GM12878 (cell line): Measurements from ENCODE around the gene FMO3. TPM values are rescaled to one million over a fixed set of nuclear protein-coding genes. Genes with fewer than 3 reads are reported as not detected.

Source experiments
- ATAC-seq: fragments of 200-7000 bp; cut with Tn5 transposase; 3 replicates; pipeline ENCODE4 v1.9.1; 2020; ENCODE audit warnings: mild to moderate bottlenecking, moderate library complexity
- BruUV-seq: library from RNA; stranded (reverse); fragments of 400-500 nt; replicated peaks from 2 replicates; lab custom pipeline; 2021; lab: Mats Ljungman, UMichigan
- CTCF ChIA-PET: fragments of 300-600 bp; sonication (Branson Sonifier 250); formaldehyde crosslinking; extraction: SDS; loops from one replicate; lab custom pipeline; 2021; ENCODE audit warnings: inconsistent platforms; lab: Yijun Ruan, JAX
- POLR2A ChIA-PET: fragments of 350-600 bp; formaldehyde crosslinking; extraction: SDS; loops from one replicate; lab custom pipeline; 2021; ENCODE audit warnings: inconsistent platforms; lab: Charles Lee
- RAD21 ChIA-PET: fragments of 300-600 bp; sonication (Branson Sonifier 250); formaldehyde crosslinking; loops from one replicate; lab custom pipeline; 2023; ENCODE audit warnings: antibody characterized with exemption; ENCODE audit not compliant: unreplicated experiment; lab: Charles Lee
- SMC1A ChIA-PET: fragments of 300-600 bp; sonication (Branson Sonifier 250); formaldehyde crosslinking; loops from one replicate; lab custom pipeline; 2023; ENCODE audit not compliant: unreplicated experiment, uncharacterized antibody; lab: Charles Lee
- DNase-seq: peaks from one replicate; pipeline ENCODE4 v3.0.0-alpha.2; 2011; ENCODE audit warnings: low read depth, low spot score
- FAIRE-seq: peaks from 3 replicates; lab custom pipeline; 2011; peaks lifted over from hg19 to GRCh38; lab: Jason Lieb, UNC
- H2AFZ ChIP-seq: 2 replicates; pipeline ENCODE4 v1.6.0; 2011; ENCODE audit warnings: low read depth, low read length, control low read depth; ENCODE audit not compliant: control insufficient read depth
- H3K27ac ChIP-seq: 2 replicates; pipeline ENCODE4 v1.5.1; 2011; ENCODE audit warnings: control low read depth; ENCODE audit not compliant: control insufficient read depth, insufficient read depth
- H3K27me3 ChIP-seq, 2 experiments: replicated peaks in 1 of 2; 2 replicates each; pipeline versions ENCODE4 v1.6.0 to v1.6.1; 2011; ENCODE audit warnings: low read length in 1 of 2; ENCODE audit not compliant: control insufficient read depth in 2 of 2, insufficient read depth in 2 of 2
- H3K36me3 ChIP-seq, 2 experiments: 2 replicates each; pipeline ENCODE4 v1.5.1; 2011; ENCODE audit warnings: low read length in 1 of 2; ENCODE audit not compliant: control insufficient read depth in 2 of 2, insufficient read depth in 2 of 2
- H3K4me1 ChIP-seq: 2 replicates; pipeline ENCODE4 v1.6.1; 2011; ENCODE audit warnings: mild to moderate bottlenecking, low read length, moderate library complexity, mixed read lengths; ENCODE audit not compliant: control insufficient read depth, insufficient read depth
- H3K4me2 ChIP-seq: 2 replicates; pipeline ENCODE4 v1.6.0; 2011; ENCODE audit warnings: control low read depth; ENCODE audit not compliant: control insufficient read depth, insufficient read depth
- H3K4me3 ChIP-seq: fragments of 200-600 bp; sonication (generic); 2 replicates; pipeline ENCODE4 v1.5.1; 2016
- H3K79me2 ChIP-seq: 2 replicates; pipeline ENCODE4 v1.6.0; 2011; ENCODE audit warnings: low read length; ENCODE audit not compliant: control insufficient read depth, insufficient read depth
- H3K9ac ChIP-seq: 2 replicates; pipeline ENCODE4 v1.8.0; 2011; ENCODE audit warnings: low read length, control low read depth, mixed read lengths; ENCODE audit not compliant: control insufficient read depth, insufficient read depth
- H3K9me3 ChIP-seq: replicated peaks from 3 replicates; pipeline ENCODE4 v1.5.1; 2011; ENCODE audit warnings: mild to moderate bottlenecking, low read length; ENCODE audit not compliant: control insufficient read depth, insufficient read depth
- H4K20me1 ChIP-seq: 2 replicates; pipeline ENCODE4 v1.6.0; 2011; ENCODE audit not compliant: control insufficient read depth, insufficient read depth
- CBX3 ChIP-seq: fragments of 200-600 bp; sonication (generic); IDR thresholded peaks from 2 replicates; pipeline ENCODE4 v1.6.1; 2016; ENCODE audit warnings: low read depth, borderline replicate concordance
- EGR1 ChIP-seq, 2 experiments: IDR thresholded peaks; 1 replicate in 1 of 2; 2 replicates in 1 of 2; pipeline ENCODE4 v1.6.1; 2011 to 2012; ENCODE audit warnings: low read depth in 2 of 2, low read length in 2 of 2, borderline replicate concordance in 1 of 2, mild to moderate bottlenecking in 1 of 2, moderate library complexity in 1 of 2
- ETV6 ChIP-seq, 2 experiments: fragments of 450-650 bp in 1 of 2; IDR thresholded peaks in 1 of 2; conservative IDR thresholded peaks in 1 of 2; 2 replicates each; pipeline ENCODE4 v1.6.1; 2014; ENCODE audit warnings: antibody characterized with exemption in 1 of 2, borderline replicate concordance in 1 of 2, low read depth in 1 of 2, mild to moderate bottlenecking in 1 of 2, moderate library complexity in 1 of 2
- NFYB ChIP-seq: IDR thresholded peaks from 2 replicates; pipeline ENCODE4 v1.6.1; 2011; ENCODE audit warnings: low read depth, mild to moderate bottlenecking, low read length, improper control_type of control experiment, moderate library complexity; ENCODE audit not compliant: insufficient read depth
- NR2F1 ChIP-seq: fragments of 450-650 bp; conservative IDR thresholded peaks from 2 replicates; pipeline ENCODE4 v1.6.1; 2017; ENCODE audit warnings: mild to moderate bottlenecking
- PAX8 ChIP-seq: fragments of 450-650 bp; IDR thresholded peaks from 2 replicates; pipeline ENCODE4 v1.6.1; 2017; ENCODE audit warnings: mild to moderate bottlenecking, moderate library complexity
- RAD51 ChIP-seq: fragments of 450-650 bp; IDR thresholded peaks from 2 replicates; pipeline ENCODE4 v1.6.1; 2016; ENCODE audit warnings: moderate library complexity, mild to moderate bottlenecking, inconsistent platforms
- SUZ12 ChIP-seq: fragments of 200-600 bp; sonication (generic); IDR thresholded peaks from one replicate; pipeline ENCODE4 v1.6.1; 2018; ENCODE audit warnings: antibody characterized with exemption, mild to moderate bottlenecking; ENCODE audit not compliant: unreplicated experiment
- WRNIP1 ChIP-seq: IDR thresholded peaks from 2 replicates; pipeline ENCODE4 v1.6.1; 2011; ENCODE audit warnings: low read depth, low read length, improper control_type of control experiment, borderline replicate concordance
- YBX1 ChIP-seq: fragments of 450-650 bp; IDR thresholded peaks from 2 replicates; pipeline ENCODE4 v1.6.1; 2016; ENCODE audit warnings: antibody characterized with exemption
- WGBS: methylation state at CpG from one replicate; pipeline ENCODE4 v1.1.6; 2016; ENCODE audit warnings: low lambda C conversion rate; ENCODE audit not compliant: insufficient replicate concordance, insufficient coverage; ENCODE audit errors: missing lambda C conversion rate; 5-methylcytosine and 5-hydroxymethylcytosine counted together
- in situ Hi-C: fragments of 300-500 bp; cut with MboI; formaldehyde crosslinking; loops from 9 replicates; pipeline ENCODE4 v1.14.3; 2018; ENCODE audit warnings: mixed read lengths
- intact Hi-C: fragments of 100-400 bp; cut with micrococcal nuclease; formaldehyde crosslinking; loops from one replicate; pipeline ENCODE4 v1.14.2; 2022; ENCODE audit not compliant: unreplicated experiment
- polyA plus RNA-seq, 11 experiments: library from polyadenylated mRNA; depleted of rRNA in 4 of 11; unstranded in 6 of 11; stranded (reverse) in 5 of 11; fragments of >200 nt; fragmentation: Nextera tagmentation in 4 of 11; fragmentation: Illumina TruSeq in 1 of 11; extraction: Ambion mirVana in 4 of 11; extraction: Trizol in 1 of 11; gene quantifications; 1 replicate in 1 of 11; 2 replicates in 10 of 11; pipeline versions ENCODE4 v1.2.1 to v1.2.3, GENCODE V29; 2011 to 2016; ENCODE audit warnings: inconsistent platforms in 2 of 11, missing spikeins in 2 of 11, low read depth in 1 of 11
- total RNA-seq, 4 experiments: library from RNA; depleted of rRNA in 3 of 4; stranded (reverse); fragments of >200 nt in 3 of 4; fragmentation: Illumina TruSeq in 1 of 4; extraction: Trizol in 1 of 4; gene quantifications; 2 replicates each; pipeline versions ENCODE4 v1.2.1 to v1.2.3, GENCODE V29; 2013 to 2021
- TF ChIP-seq, protein P1 (sequence below): fragments of 450-650 bp; IDR thresholded peaks from 2 replicates; pipeline ENCODE4 v1.6.1; 2016; ENCODE audit warnings: mild to moderate bottlenecking, moderate library complexity, borderline replicate concordance
- TF ChIP-seq, protein P2 (sequence below): fragments of 450-650 bp; IDR thresholded peaks from 2 replicates; pipeline ENCODE4 v1.6.1; 2018; ENCODE audit warnings: mild to moderate bottlenecking, low read depth, moderate library complexity; ENCODE audit not compliant: partially characterized antibody
- TF ChIP-seq, protein P3 (sequence below): fragments of 450-650 bp; IDR thresholded peaks from 2 replicates; pipeline ENCODE4 v1.6.1; 2017; ENCODE audit warnings: mild to moderate bottlenecking
- TF ChIP-seq, protein P4 (sequence below): IDR thresholded peaks from 2 replicates; pipeline ENCODE4 v1.6.1; 2011; ENCODE audit warnings: low read depth, low read length, improper control_type of control experiment, borderline replicate concordance

FMO3 gene
- total and polyA plus RNA-seq, 10 of the 15 experiments (the other 5 are each of a cell fraction or from before 2014, with no cell fraction given), result 0.08 to 0.10 TPM; not detected in 8

DNA sequence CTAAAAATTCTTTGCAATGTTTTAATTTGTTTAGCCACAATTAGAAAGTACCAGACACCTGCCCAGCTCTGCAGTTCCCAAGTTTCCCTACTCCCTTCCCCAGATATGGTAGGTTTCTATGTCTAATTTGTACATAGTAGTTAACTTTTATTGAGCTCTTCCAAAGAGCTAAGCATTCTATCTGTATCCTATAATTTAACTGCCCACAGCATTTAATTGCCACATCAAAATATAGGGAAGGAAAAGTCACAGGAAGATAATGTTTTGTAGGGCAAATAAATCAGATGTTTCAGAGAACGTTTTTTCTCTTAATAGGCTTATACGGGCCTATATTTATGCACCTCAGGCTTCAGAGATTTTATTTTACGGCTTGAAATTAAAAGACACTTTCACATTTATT is 15.7 kb upstream of the FMO3 start:
- intact Hi-C loops (no loop called here), in situ Hi-C loops (no loop called here)
- H3K27me3 ChIP-seq, result no peaks in the 10 kb centered on the region
- H3K9me3 ChIP-seq, result no peaks in the 10 kb centered on the region
- no peaks in the 10 kb centered on the region for H3K79me2 ChIP-seq
- H3K27ac ChIP-seq, result no peak overlapping the region
- SMC1A ChIA-PET, result interaction anchor here (0.6 kb wide), 2 partner anchors 313 to 391 kb away, joined by 3 to 4 read pairs; no protein-coding TSS in a partner anchor
- FAIRE-seq, result no peak
- no peak overlapping the region for H2AFZ ChIP-seq
- H4K20me1 ChIP-seq, result no peaks in the 10 kb centered on the region
- no TSS peak for BruUV-seq
- H3K36me3 ChIP-seq, result no peaks in the 10 kb centered on the region
- no peak overlapping the region for H3K4me3 ChIP-seq
- H3K9ac ChIP-seq, result no peak overlapping the region
- no peak for DNase-seq
- RAD21 ChIA-PET, result no interaction called here
- no peaks in the 10 kb centered on the region for H3K4me1 ChIP-seq
- CTCF ChIA-PET, result no interaction called here
- POLR2A ChIA-PET, result no interaction called here
- WGBS, result 19% methylated on average over 3 of the region's 3 CpGs
- H3K4me2 ChIP-seq, result no peak overlapping the region
- ATAC-seq, result no peak
- TF ChIP-seq ETV6 (conservative IDR thresholded peaks at IDR 0.05 in 1 of 2, IDR thresholded peaks at IDR 0.05 in 1 of 2; ENCODE audit: borderline replicate concordance in 1 of 2, low read depth in 1 of 2), result no peak
- TF ChIP-seq CBX3, result no peak
- no peak for TF ChIP-seq WRNIP1
- TF ChIP-seq, protein P1, sequence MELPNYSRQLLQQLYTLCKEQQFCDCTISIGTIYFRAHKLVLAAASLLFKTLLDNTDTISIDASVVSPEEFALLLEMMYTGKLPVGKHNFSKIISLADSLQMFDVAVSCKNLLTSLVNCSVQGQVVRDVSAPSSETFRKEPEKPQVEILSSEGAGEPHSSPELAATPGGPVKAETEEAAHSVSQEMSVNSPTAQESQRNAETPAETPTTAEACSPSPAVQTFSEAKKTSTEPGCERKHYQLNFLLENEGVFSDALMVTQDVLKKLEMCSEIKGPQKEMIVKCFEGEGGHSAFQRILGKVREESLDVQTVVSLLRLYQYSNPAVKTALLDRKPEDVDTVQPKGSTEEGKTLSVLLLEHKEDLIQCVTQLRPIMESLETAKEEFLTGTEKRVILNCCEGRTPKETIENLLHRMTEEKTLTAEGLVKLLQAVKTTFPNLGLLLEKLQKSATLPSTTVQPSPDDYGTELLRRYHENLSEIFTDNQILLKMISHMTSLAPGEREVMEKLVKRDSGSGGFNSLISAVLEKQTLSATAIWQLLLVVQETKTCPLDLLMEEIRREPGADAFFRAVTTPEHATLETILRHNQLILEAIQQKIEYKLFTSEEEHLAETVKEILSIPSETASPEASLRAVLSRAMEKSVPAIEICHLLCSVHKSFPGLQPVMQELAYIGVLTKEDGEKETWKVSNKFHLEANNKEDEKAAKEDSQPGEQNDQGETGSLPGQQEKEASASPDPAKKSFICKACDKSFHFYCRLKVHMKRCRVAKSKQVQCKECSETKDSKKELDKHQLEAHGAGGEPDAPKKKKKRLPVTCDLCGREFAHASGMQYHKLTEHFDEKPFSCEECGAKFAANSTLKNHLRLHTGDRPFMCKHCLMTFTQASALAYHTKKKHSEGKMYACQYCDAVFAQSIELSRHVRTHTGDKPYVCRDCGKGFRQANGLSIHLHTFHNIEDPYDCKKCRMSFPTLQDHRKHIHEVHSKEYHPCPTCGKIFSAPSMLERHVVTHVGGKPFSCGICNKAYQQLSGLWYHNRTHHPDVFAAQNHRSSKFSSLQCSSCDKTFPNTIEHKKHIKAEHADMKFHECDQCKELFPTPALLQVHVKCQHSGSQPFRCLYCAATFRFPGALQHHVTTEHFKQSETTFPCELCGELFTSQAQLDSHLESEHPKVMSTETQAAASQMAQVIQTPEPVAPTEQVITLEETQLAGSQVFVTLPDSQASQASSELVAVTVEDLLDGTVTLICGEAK, result no peak
- TF ChIP-seq, protein P2, sequence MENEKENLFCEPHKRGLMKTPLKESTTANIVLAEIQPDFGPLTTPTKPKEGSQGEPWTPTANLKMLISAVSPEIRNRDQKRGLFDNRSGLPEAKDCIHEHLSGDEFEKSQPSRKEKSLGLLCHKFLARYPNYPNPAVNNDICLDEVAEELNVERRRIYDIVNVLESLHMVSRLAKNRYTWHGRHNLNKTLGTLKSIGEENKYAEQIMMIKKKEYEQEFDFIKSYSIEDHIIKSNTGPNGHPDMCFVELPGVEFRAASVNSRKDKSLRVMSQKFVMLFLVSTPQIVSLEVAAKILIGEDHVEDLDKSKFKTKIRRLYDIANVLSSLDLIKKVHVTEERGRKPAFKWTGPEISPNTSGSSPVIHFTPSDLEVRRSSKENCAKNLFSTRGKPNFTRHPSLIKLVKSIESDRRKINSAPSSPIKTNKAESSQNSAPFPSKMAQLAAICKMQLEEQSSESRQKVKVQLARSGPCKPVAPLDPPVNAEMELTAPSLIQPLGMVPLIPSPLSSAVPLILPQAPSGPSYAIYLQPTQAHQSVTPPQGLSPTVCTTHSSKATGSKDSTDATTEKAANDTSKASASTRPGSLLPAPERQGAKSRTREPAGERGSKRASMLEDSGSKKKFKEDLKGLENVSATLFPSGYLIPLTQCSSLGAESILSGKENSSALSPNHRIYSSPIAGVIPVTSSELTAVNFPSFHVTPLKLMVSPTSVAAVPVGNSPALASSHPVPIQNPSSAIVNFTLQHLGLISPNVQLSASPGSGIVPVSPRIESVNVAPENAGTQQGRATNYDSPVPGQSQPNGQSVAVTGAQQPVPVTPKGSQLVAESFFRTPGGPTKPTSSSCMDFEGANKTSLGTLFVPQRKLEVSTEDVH, result no peak
- no peak for TF ChIP-seq SUZ12
- TF ChIP-seq NFYB, result no peak
- TF ChIP-seq NR2F1, result no peak
- TF ChIP-seq, protein P3, sequence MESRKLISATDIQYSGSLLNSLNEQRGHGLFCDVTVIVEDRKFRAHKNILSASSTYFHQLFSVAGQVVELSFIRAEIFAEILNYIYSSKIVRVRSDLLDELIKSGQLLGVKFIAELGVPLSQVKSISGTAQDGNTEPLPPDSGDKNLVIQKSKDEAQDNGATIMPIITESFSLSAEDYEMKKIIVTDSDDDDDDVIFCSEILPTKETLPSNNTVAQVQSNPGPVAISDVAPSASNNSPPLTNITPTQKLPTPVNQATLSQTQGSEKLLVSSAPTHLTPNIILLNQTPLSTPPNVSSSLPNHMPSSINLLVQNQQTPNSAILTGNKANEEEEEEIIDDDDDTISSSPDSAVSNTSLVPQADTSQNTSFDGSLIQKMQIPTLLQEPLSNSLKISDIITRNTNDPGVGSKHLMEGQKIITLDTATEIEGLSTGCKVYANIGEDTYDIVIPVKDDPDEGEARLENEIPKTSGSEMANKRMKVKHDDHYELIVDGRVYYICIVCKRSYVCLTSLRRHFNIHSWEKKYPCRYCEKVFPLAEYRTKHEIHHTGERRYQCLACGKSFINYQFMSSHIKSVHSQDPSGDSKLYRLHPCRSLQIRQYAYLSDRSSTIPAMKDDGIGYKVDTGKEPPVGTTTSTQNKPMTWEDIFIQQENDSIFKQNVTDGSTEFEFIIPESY, result no peak
- TF ChIP-seq, protein P4, sequence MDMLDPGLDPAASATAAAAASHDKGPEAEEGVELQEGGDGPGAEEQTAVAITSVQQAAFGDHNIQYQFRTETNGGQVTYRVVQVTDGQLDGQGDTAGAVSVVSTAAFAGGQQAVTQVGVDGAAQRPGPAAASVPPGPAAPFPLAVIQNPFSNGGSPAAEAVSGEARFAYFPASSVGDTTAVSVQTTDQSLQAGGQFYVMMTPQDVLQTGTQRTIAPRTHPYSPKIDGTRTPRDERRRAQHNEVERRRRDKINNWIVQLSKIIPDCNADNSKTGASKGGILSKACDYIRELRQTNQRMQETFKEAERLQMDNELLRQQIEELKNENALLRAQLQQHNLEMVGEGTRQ, result no peak
- no peak for TF ChIP-seq RAD51
- TF ChIP-seq PAX8, result no peak
- TF ChIP-seq EGR1 (IDR thresholded peaks at IDR 0.05; ENCODE audit: borderline replicate concordance in 1 of 2, low read depth in 2 of 2, low read length in 2 of 2), result no peak
- TF ChIP-seq YBX1, result no peak
